Ishikawa (cell line): ENCODE data around the gene PRKCE.

ENCODE experiments used
- CEBPB ChIP-seq: IDR thresholded peaks from 2 replicates; pipeline ENCODE4 v1.6.1; 2012
- CREB1 ChIP-seq: IDR thresholded peaks from 2 replicates; pipeline ENCODE4 v1.6.1; 2012; ENCODE audit warnings: low read depth
- EGR1 ChIP-seq: IDR thresholded peaks from 2 replicates; pipeline ENCODE4 v1.6.1; 2012
- EP300 ChIP-seq: IDR thresholded peaks from 2 replicates; pipeline ENCODE4 v1.6.1; 2012; ENCODE audit warnings: borderline replicate concordance
- FOXM1 ChIP-seq: IDR thresholded peaks from 2 replicates; pipeline ENCODE4 v1.6.1; 2012; ENCODE audit warnings: low read depth, borderline replicate concordance
- NFIC ChIP-seq: IDR thresholded peaks from 2 replicates; pipeline ENCODE4 v1.6.1; 2012
- RAD21 ChIP-seq: IDR thresholded peaks from 2 replicates; pipeline ENCODE4 v1.6.1; 2012; ENCODE audit warnings: low read depth
- TAF1 ChIP-seq: IDR thresholded peaks from 2 replicates; pipeline ENCODE4 v1.6.1; 2012; ENCODE audit warnings: low read depth, mild to moderate bottlenecking
- TCF12 ChIP-seq: IDR thresholded peaks from 2 replicates; pipeline ENCODE4 v1.6.1; 2012; ENCODE audit warnings: low read depth
- TEAD4 ChIP-seq: IDR thresholded peaks from 2 replicates; pipeline ENCODE4 v1.6.1; 2012
- YY1 ChIP-seq: IDR thresholded peaks from 2 replicates; pipeline ENCODE4 v1.6.1; 2012; ENCODE audit warnings: low read depth
- ZBTB7A ChIP-seq: IDR thresholded peaks from 2 replicates; pipeline ENCODE4 v1.6.1; 2012; ENCODE audit warnings: low read depth
- TF ChIP-seq, protein P1 (sequence below): IDR thresholded peaks from 2 replicates; pipeline ENCODE4 v1.6.1; 2012
- TF ChIP-seq, protein P2 (sequence below): IDR thresholded peaks from 2 replicates; pipeline ENCODE4 v1.6.1; 2012
- TF ChIP-seq, protein P3 (sequence below): IDR thresholded peaks from 2 replicates; pipeline ENCODE4 v1.6.1; 2012; ENCODE audit warnings: low read depth, mild to moderate bottlenecking

Gene PRKCE

DNA sequence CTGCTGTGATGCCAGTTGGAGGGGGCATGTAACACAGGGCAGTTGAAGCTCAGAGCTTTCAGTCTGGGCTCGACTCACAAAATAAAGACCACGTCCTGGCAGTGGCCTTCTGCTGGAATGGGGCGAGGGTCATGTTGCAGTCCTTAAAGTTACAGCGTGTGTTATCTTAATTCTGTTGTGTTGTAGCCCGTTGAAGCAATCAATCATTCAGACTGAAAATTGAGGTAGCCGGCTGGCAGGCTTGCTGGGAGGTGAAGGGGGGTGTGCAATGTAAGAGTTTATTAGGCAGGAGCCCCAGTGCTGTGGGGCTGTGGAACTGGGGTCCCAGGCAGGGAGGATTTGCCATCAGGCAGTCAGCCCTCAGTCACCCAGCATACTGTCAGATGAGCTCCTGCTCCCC, 508.9 kb downstream of the PRKCE start:
- TF ChIP-seq, protein P1, sequence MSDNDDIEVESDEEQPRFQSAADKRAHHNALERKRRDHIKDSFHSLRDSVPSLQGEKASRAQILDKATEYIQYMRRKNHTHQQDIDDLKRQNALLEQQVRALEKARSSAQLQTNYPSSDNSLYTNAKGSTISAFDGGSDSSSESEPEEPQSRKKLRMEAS, result no peak
- TF ChIP-seq YY1 (no peak), CREB1 (no peak), NFIC (no peak), EP300 (no peak), FOXM1 (no peak)
- TF ChIP-seq, protein P2, sequence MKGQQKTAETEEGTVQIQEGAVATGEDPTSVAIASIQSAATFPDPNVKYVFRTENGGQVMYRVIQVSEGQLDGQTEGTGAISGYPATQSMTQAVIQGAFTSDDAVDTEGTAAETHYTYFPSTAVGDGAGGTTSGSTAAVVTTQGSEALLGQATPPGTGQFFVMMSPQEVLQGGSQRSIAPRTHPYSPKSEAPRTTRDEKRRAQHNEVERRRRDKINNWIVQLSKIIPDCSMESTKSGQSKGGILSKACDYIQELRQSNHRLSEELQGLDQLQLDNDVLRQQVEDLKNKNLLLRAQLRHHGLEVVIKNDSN, result no peak
- TF ChIP-seq, protein P3, sequence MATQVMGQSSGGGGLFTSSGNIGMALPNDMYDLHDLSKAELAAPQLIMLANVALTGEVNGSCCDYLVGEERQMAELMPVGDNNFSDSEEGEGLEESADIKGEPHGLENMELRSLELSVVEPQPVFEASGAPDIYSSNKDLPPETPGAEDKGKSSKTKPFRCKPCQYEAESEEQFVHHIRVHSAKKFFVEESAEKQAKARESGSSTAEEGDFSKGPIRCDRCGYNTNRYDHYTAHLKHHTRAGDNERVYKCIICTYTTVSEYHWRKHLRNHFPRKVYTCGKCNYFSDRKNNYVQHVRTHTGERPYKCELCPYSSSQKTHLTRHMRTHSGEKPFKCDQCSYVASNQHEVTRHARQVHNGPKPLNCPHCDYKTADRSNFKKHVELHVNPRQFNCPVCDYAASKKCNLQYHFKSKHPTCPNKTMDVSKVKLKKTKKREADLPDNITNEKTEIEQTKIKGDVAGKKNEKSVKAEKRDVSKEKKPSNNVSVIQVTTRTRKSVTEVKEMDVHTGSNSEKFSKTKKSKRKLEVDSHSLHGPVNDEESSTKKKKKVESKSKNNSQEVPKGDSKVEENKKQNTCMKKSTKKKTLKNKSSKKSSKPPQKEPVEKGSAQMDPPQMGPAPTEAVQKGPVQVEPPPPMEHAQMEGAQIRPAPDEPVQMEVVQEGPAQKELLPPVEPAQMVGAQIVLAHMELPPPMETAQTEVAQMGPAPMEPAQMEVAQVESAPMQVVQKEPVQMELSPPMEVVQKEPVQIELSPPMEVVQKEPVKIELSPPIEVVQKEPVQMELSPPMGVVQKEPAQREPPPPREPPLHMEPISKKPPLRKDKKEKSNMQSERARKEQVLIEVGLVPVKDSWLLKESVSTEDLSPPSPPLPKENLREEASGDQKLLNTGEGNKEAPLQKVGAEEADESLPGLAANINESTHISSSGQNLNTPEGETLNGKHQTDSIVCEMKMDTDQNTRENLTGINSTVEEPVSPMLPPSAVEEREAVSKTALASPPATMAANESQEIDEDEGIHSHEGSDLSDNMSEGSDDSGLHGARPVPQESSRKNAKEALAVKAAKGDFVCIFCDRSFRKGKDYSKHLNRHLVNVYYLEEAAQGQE, result no peak

DNA sequence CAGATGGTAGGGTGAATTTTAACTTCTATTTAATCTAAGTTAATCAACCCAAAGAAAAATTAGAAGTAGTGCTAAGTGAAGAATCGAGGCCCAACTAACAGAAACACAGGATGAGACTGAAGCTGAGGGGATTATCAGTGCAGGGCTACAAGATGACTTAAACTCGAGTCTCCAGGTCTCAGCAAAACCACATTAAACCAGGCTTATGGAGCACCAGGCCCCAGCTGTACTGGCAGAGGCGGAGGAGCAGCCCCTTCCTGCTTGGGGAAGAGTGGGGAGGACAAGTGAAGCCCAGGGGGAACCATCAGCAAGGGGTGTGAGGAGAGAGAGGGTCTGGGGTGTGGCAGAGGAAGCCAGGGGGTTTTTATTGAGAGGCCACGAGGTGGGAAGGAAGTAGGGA, 509.8 kb downstream of the PRKCE start:
- TF ChIP-seq, protein P3, result no peak
- no peak for TF ChIP-seq EP300
- TF ChIP-seq NFIC, result no peak
- no peak for TF ChIP-seq FOXM1
- TF ChIP-seq, protein P2, result no peak
- TF ChIP-seq, protein P1, result no peak
- no peak for TF ChIP-seq CREB1
- no peak for TF ChIP-seq TAF1
- no peak for TF ChIP-seq TEAD4
- no peak for TF ChIP-seq TCF12
- no peak for TF ChIP-seq RAD21
- no peak for TF ChIP-seq ZBTB7A
- no peak for TF ChIP-seq EGR1
- no peak for TF ChIP-seq CEBPB
- TF ChIP-seq YY1, result no peak

DNA sequence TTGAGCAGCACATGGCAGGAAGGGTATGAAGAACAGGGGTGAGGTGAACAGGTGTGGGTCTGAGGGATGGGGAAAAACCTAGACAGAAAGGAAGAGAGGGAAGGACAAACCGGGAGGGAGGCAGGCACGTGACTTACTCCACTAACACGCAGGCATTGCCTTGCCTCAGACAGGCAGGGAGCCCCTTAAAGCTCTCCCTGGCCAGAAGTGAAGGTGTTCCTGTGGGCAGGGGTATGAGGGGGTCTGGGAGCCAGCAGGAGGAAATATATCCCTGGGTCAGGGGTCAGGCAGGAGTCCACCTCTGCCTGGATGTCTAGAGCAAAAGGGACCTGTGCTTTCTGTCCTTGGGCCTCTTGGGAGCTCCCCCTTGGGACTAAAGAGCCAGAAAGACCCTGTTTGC, 510.4 kb downstream of the PRKCE start:
- no peak for TF ChIP-seq EP300
- no peak for TF ChIP-seq TCF12
- TF ChIP-seq, protein P2, result no peak
- TF ChIP-seq RAD21, result no peak
- no peak for TF ChIP-seq CEBPB
- no peak for TF ChIP-seq TAF1
- TF ChIP-seq YY1, result no peak
- TF ChIP-seq EGR1, result no peak
- no peak for TF ChIP-seq TEAD4
- no peak for TF ChIP-seq ZBTB7A
- TF ChIP-seq, protein P3, result no peak
- TF ChIP-seq, protein P1, result no peak
- no peak for TF ChIP-seq FOXM1
- no peak for TF ChIP-seq NFIC
- no peak for TF ChIP-seq CREB1
